NT2/D1 (cell line): ENCODE data around the gene DHRS1.

Experiments
- SUZ12 ChIP-seq: IDR thresholded peaks from 2 replicates; pipeline ENCODE4 v1.6.1; 2011; ENCODE audit not compliant: insufficient read length, insufficient read depth; ENCODE audit errors: extremely low read depth
- YY1 ChIP-seq: IDR thresholded peaks from 2 replicates; pipeline ENCODE4 v1.6.1; 2011; ENCODE audit not compliant: insufficient read length, insufficient read depth

DNA sequence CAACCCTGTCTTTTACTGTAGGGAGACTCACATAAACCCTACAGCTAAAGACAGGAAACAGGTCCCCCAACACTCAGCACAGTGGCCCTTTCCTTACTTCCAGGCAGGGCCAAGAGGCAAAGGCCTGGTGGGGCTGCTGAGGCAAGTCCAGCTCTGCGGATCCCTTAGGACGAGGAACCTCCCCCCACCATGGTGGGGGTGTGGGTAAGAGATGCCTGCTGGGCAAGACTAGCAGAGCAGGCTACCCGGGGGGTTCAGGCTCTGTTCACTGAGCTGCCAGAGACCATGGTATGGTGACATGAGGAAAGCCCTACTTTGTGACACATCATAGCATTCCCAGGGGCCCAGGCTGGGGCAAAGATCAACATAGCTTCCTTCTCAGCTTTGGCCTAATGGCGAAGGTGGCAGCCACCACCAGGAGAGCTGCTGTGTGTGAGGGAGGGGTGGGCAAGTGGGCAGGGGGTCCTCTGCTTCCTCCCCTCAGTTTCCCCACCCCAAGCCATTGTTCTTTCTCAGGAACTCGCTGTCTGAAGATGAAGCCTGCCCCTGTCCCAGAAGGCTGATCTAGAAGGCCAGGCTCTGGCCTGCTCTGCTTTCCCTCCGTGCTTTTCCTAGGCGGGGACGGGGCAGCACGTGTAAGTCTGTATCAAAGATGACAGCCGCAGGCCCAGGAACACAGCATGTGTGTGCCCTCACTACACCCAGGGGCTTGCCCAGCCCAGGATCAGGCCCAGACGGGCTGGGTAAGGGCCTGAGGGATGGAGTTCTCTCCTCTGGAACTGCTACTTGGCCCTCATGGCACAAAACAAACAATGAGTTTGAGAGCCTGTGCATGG, 47.1 kb downstream of the DHRS1 start:
- TF ChIP-seq YY1, result no peak
- TF ChIP-seq SUZ12, result no peak
